Measurements from ENCODE around the gene CSMD2.

CSMD2 gene

GRCh38 chr1:33899746-33900145, 265.3 kb downstream of the CSMD2 start:
- DNase-seq, result no peak

DNA sequence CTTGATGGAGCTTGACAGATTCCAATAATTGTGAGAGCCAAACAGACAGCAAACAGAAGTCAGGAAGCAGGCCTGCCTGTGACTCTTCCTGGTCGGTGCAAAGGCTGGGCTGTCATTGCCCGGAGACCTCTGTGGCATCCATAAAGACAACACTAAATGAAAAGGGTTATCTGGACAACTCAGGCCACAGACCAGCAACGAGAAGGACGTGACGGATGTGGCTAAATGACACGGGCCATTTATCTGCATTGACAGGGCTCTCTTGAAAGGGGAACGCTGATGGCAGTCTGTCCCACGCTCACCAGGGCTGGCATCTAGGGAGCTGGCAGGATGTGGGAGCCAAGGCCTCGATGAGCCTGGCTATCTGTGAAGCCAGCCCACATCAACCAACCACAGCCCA, 266.1 kb downstream of the CSMD2 start:
- DNase-seq, result no peak

GRCh38 chr1:33898406-33898805, 266.6 kb downstream of the CSMD2 start:
- DNase-seq, result no peak

DNA sequence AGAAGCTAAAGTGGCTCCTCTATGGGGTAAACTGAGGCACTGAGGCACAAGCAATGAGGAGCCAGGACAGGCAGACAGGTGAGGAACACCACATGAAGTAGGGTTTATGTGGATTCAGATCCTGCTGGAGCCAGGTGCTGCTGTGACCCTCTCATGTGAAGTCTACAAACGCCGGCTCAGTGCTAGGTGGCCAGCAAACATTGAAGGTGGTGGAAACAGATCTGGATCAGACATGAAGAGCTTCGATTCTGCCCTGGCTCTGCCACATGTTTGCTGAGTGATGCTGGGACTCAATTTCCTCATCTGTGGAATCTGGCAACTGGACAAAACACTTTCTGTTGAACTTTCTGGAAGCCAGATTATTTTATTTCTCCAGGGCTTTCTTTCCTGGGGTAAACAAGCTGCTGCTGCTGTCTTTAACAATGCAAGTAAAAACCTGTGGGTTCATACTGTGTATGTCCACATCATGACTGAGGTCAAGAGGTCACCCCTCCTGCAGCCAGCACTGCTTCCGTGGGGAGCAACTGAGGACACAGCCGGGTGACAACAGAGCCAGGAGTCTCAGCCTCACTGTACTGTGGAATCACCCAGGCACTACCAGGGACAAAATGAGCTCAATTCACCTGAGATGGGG, 267.8 kb downstream of the CSMD2 start:
- DNase-seq, result no peak

DNA sequence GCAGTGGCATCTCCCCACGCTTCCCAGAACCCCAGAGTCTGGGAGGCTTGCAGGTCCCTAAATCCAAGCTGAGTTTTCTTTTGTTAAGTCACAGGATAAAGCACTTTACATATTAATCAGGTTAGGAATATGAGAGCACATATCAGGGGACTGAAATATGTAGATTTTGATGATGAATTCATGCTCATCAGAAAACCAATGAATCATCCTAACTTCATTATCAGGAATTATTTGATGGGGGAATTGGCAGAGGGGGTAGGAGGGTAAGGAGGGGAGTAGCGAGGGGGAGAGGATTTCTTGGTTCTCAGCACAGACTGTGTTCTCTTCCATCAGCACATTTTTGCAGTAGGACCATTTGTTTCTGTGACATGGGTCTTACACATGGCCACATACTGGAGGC, 269.1 kb downstream of the CSMD2 start:
- no peak for DNase-seq

DNA sequence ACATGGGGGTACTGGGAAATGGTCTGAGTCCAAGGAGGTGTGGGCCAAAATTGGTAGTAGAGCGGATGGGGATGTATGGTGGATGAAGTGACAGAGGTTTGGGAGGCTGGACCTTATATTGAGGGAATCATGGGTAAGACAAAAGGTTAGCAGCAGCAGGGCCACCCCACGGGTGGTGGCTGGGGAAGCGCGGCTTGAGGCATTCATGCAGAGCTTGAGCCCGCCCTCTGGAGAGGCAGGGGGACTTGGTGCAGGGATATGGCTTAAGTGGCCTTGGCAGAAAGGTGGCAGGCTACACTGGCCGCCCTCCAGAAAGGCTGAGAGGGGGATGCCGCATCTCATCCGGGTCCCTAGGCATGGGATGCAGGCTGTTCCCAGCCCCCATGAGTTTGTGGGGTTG, 269.6 kb downstream of the CSMD2 start:
- DNase-seq, result no peak

- no peak for DNase-seq
Observed at GRCh38 chr1:33893147-33893830, 271.7 kb downstream of the CSMD2 start.

DNA sequence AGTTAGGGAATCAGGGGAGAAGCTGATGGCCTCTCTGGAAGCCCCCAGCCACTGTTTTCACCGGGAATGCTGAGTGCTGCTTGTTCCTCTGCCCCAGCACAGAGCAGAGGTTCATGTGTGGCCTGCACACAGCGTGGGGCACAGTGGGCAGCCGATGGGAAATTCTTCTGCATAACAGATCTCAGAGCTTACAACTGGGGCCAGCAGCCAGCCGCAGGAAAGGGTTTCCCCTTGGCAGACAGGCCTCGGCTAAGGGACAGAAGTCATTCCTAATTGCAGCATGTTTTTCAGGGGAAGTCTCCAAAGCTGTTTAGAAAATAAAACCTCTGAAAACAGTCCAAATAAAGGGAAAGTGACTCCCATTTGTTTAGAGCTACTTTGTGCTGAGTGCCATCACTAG, 278.5 kb downstream of the CSMD2 start:
- DNase-seq, result peak in 3 of 14 donors; percentile 27 to 45 (median 39)

DNA sequence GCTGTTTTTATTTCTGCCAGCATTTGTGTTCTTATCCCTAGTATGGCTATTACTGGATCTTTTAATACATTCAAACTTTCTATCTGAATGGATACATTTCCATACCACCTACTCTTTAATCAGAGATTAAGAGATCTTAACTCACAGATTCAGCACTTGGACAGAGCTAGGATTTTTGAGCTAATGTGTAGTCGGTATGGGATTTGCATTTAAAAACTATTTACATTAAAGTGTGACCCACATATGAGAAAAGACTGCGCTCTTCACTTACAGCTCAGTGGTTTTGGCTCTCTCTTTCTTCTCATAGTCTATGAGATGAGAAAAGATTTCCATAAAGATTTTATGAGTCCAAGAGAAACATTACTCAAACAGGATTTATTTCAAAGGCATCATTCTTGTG, 284.7 kb downstream of the CSMD2 start:
- DNase-seq, result no peak

GRCh38 chr1:33878392-33878791, 286.6 kb downstream of the CSMD2 start:
- DNase-seq, result no peak

DNA sequence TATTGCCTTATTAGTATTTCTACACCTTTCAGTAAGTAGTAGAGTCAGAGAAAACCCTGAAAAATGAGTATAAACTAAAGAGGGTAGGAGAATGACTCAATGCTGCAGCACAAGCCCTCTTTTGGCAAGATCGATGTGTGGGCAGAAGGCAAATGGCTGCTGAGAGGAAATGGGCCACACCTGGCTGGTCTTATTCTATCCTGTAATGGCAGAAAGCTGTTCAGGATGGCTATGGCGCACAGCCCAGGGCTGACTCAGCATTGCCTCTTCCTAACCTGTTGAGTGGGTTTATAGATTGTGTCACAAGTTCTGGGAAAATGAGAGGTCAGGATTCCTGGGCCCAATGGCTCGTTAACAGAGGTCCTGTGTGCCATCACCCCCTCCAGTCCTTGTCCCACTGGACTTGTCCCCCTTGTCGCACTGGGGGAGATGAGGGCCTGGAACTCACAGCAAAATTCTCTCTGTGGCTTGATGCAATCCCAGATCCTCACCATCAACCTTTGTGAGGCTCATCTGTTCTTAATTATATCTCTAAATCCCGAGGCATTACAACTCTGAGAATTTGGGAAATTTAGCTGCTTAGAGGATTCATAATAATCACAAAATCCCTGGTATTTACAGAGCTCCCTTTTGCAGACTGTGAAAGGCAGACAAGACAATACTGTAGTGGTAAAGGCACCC, 287.9 kb downstream of the CSMD2 start:
- DNase-seq, result peak in 1 of 14 donors; percentile 39

GRCh38 chr1:33875862-33876261, 289.2 kb downstream of the CSMD2 start:
- DNase-seq, result peak in 2 of 14 donors; percentile 3 to 21

GRCh38 chr1:33874636-33875035, 290.4 kb downstream of the CSMD2 start:
- DNase-seq, result no peak

- DNase-seq, result no peak
Observed at GRCh38 chr1:33872683-33873082, 292.3 kb downstream of the CSMD2 start.

- no peak for DNase-seq
Observed at GRCh38 chr1:33872275-33872674, 292.8 kb downstream of the CSMD2 start.

DNA sequence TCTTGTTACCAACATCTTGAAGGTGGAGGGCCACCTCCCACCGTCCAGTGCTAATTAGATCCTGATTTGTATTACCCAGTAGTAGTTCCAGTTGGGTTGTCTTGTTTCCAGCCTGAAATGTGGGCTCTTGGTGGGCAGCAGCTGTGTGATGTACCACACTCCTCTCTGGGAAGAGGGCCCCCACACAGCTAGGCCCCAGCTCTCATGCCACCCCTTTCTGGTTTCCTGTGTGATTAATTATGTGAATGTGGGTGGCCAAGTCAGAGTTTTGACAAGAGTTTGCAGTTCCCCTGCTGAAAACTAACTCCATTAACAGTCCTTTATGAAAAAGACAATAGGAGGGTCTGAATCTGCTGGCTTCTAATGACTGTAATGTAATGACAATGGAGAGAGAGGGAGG, 297.3 kb downstream of the CSMD2 start:
- DNase-seq, result no peak

DNA sequence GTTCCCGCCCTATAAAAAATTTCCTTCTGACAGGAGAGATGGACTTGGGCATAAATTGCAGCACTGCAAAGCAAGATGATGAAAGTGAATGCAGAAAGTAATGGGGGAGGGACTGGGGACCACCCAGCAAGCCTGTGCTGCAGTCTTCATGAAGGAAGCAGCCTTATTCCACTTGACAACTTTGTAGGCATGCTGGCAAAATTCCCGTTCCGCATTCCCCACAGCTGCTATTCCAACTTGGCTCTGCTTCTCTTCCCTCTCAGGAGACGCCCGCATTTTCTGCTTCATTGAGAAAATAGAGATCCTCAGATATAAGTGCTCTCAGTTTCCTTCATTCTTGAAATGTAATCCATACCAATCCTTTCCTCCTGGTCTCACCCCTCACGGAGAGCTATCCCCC, 298.7 kb downstream of the CSMD2 start:
- no peak for DNase-seq

- no peak for DNase-seq
Observed at GRCh38 chr1:33864460-33865389, 300.3 kb downstream of the CSMD2 start.

DNA sequence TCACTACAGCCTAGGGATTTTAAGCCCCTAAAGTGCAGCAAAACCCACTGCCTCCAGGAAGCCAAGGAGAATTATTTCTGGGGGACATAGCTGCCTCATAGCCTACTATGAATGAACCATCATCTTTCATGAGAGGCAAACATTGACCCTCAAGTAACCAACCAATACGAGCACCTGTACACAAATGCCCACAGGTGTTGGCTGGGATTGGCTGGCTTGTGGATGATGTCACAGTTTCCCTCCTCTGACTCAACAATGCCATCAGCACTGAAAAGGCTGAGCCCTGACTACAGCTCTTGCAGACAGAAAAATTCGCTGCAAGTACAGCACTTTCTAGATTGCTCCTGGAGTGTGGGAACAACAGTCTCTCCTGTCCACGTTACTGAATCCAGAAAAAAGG, 301.3 kb downstream of the CSMD2 start, which contains the start of gene HMGB4:
HMGB4 (plus strand) TSS at position 301 of the 400 bp plus-strand sequence. CDS start 113 bp downstream, outside the sequence.
- no peak for DNase-seq

- no peak for DNase-seq
Observed at GRCh38 chr1:33860671-33861070, 304.4 kb downstream of the CSMD2 start.

- DNase-seq, result no peak
Observed at GRCh38 chr1:33854091-33854490, 310.9 kb downstream of the CSMD2 start.

DNA sequence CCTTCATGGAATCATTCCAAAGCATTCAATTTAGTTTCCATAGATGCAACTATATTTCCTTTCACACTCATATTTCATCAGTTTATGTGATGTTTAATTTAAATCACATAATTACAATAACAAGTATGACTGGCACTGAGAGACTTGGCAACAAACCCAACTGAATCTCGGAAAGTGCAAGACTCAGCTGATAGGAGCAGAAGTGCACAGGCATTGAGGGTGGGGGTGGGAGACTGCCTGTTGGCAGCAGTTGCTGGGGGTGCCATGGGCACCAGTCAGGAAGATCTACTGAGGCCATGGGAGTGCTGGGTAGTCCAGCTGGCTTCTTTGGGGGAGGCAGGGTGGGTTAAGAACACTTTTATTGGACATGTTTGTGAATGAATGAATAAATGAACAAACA, 311.6 kb downstream of the CSMD2 start:
- no peak for DNase-seq

GRCh38 chr1:33852711-33853110, 312.3 kb downstream of the CSMD2 start:
- no peak for DNase-seq

Data from C1 segment of cervical spinal cord (tissue), 14 donors.